GOT3 (cell line): ENCODE measurements around the gene TOR4A.

Experiments used
- DNase-seq: peaks from one replicate; lab custom pipeline; 2025; ENCODE audit warnings: mixed read lengths; lab: John Stamatoyannopoulos, UW

The TOR4A gene

DNA sequence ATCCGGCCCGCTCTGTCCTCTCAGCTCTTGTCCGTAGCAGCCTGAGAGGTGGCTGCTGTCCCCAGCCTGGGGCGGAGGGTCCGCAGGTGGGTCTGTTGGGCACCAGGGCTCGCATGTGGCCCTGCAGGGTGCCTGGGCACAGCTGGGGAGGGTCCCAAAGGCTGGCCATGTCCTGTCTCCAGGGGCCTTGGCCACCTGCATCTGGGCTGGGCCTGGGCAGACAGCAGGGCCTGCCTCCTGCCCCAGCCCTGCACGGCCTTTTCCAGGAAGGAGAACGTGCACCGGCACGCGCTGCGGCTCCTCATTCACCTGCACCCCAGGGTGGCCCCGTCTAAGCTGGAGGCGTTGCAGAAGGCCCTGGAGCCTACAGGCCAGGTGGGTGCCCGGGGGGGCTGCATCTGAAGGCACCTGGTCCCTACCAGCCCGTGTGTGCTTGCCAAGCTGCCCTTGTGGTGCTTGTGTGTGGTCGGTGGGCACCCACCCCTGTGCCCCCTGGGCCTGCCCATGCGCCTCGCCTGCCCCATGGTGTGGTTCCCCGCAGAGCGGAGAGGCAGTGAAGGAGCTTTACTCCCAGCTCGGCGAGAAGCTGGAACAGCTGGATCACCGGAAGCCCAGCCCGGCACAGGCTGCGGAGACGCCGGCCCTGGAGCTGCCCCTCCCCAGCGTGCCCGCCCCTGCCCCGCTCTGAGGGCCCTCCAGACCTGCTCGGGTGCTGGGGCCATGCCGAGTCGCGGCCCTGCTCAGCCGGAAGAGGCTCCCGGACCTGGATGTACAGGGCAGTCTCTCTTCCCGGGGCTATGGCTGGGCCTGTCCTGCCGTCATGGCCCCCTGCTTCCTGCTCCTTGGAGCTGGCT, 5.1 kb upstream of the TOR4A start:
- no peak for DNase-seq

DNA sequence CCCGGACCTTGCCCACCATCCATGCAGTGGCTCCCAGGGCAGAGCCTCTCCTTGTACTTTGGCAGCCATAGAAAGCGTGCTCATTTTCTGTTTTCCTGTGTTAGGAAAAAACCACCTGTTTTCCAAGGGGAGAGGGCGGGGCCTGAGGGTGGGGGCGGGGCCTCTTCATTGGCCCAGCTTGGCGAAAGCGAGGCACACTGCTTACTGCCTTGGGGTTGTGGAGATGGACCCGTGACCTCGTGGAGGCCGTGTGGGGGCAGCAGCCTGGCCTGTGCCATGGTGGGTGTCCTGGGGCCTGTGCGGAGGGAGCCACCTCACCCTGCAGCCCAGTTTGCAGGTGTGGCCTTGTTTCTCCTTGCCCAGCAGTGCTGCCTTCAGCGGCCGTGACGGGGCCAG, 4.4 kb upstream of the TOR4A start:
- DNase-seq = no peak

DNA sequence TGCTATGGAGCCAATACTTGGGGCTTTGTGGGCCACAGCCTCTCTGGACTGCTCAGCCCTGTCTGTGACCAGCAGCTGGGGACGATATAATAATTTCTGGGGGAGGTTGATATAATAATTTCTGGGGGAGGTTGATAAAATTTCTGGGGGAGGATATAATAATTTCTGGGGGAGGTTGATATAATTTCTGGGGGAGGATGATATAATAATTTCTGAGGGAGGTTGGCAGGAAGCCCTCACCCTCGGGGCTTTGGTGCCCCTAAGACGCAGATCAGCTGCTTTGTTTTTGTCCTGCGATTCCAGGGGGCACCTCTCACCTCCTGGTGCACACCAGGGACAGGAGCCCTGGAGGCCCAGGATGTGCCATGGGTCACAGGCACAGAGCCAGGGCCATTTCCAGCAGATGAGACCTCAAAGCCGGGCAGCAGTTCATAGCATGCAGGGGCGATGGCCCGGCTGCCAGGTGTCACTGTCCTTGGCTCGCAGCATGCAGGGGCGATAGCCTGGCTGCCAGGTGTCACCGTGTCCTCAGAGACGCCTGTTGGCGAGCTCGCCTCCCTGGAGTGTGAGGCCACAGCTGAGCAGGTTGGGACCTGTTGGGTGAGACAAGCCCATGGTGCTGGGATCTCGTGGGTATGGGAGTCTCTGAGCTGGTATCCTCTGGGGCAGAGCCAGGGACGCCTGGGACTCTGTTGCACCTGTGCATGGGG, 3.8 kb upstream of the TOR4A start:
- no peak for DNase-seq

DNA sequence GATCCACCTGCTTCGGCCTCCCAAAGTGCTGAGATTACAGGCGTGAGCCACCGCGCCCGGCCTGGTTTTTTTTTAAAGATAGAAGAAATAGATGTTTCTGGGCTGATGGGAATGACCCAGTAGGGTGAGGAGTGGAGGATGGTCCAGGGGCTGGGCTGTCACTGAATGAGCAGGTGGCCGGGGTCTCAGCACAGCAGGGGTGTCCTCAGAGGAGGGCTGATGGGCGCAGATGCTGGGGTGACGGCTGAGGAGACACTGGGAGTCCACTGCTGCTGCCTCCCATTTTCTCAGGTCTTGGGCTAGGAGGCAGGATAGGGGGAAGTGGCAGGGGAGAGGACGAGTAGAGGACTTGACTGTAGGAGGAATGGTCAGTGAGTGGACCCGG, 2.3 kb upstream of the TOR4A start:
- DNase-seq = no peak

DNA sequence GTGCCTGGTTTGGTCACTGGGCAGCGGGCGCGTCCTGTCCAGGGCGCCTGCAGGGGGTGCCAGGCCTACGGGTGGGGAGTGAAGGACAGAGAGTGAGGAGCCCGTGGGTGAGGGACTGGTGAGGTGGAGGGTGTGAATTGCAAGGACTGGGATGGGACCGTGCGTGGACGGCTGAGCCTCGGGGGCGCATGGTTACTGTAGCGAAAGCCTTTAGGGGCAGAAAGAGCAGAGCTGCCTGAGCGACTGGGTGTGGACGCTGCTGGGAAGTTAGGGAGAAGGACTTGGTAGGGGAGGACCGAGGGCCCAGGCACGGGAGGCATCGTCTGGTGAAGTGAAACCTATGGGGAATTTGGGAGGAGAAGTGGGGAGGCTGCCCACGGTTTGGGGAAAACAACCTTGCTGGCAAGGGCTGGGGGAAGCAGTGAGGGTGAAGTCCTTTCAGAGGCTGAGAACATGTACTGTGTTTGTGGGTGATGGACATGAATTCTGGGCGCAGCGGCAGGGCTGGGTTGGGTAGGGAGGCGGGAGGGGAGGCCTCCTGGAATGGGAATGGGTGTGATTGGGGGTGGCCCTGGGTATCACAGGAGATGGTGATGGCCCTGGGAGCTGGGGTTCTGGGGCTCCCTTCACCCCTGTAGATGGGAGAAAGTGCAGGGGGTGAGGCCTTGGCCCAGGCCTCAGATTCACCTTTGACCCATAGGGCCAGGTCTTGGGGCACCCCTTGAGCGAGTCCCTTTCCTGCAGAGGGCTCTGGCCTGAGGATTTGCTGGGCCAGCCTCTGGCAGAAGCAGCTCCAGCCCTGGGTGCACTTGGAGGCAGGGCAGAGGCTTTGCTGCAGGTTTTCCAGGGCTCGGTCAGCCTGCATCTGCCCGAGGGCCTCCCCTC, 1.7 kb upstream of the TOR4A start:
- DNase-seq = no peak

DNA sequence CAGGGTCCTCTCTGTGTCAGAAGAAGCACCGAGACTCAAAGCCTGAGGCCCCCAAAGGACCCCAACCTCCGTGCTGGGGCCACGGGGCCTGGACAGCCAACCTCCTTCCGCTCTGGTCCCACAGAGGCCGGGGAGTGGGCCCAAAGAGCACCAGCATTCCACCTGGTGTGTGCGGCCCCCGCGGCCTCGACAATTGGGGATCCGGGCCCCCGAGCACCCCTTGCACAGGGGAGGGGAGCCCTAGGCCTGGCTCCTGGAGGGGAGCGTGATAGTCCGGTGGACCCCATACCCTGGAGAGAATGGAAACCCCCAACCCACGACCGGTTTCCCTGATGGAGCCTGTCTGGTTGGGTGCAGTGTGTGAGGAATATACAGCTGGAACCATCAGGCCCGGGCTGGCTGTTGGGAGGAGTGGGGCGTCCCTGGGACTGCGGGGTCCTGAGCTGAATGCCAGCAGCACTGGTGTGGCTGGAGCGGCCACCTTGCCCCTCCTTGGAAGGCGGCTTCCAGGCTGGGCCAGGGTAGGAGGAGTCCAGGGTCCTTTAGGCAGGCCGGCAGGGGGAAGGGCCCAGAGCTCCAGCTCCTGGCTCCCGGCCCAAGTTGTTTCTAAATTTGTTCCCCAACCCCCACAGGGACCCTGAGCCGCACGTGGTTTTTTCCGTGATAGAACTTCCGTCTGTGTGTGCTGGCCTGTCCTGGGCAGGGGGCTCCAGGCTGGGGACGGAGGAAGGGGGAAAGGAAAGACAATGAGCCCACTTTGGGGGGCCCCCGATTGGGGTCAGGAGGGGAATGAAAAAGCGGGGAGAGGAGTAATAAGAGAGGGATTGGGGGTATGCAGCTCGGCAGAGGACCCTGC, 825 bp upstream of the TOR4A start:
- no peak for DNase-seq

DNA sequence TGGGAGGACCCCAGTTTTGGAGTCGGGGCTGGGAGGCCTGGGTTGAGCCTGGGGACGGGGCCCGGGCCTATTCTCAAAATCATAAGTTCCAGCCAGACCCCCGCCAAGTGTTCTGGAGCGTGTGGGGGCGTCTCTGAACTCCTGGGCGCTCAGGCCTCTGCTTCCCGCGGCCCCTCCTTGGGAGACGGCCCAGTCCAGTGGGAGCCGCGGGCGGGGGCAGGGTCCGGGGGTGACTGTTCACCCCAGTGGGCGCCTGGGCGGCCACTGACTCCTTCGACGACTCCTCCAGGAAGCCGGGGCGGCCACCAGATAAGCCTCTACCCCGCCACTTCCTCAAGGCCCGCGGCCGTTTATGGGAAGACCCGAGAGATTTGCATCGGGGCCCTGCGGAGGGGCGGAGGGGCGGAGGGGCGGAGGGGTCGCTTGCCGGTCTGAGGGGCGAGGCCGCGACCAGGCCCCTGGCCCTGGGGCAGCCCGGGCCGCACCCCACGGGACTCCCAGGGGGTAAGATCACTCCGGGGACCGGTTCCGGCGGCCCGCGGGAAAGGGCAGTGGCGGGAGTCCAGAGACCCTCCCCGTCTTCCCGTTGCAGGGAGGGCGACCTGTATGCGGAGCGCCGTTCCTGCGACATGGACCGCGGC, 655 bp downstream of the TOR4A start:
- no peak for DNase-seq

DNA sequence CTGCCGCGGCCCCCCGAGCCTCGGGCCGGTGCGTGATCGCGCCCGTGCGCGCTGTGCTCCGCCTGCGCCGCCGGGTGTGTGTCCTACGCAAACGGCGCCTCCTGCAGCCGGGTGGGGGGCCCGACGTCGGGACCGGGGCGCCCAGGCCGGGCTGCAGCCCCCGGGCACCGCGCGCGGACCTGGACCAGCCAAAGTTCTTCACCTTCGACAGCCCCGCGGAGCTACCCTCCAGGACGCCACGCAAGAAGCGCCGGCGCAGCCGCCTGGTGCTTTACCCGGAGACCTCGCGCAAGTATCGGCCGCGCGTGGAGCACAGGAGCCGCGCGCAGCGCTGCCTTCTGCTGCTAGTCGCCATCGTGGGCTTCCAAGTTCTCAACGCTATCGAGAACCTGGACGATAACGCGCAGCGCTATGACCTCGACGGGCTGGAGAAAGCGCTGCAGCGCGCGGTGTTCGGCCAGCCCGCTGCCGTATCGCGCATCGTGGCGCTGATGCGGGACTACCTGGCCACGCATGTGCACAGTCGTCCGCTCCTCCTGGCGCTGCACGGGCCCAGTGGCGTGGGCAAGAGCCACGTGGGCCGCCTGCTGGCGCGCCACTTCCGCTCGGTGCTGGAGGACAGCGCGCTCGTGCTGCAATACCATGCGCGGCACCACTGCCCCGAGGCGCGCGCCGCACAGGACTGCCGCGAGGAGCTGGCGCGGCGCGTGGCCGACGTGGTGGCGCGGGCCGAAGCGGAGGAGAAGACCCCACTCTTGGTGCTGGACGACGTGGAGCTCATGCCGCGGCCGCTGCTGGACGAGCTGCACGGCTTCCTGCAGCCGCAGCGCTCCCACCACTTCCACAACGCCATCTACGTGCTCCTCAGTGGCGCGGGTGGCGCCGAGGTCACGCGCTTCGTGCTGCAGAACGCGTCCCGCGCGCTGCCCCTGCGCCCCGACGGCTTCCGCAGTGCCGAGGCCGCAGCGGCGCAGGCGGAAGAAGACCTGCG, 1.5 kb downstream of the TOR4A start:
- DNase-seq = no peak

DNA sequence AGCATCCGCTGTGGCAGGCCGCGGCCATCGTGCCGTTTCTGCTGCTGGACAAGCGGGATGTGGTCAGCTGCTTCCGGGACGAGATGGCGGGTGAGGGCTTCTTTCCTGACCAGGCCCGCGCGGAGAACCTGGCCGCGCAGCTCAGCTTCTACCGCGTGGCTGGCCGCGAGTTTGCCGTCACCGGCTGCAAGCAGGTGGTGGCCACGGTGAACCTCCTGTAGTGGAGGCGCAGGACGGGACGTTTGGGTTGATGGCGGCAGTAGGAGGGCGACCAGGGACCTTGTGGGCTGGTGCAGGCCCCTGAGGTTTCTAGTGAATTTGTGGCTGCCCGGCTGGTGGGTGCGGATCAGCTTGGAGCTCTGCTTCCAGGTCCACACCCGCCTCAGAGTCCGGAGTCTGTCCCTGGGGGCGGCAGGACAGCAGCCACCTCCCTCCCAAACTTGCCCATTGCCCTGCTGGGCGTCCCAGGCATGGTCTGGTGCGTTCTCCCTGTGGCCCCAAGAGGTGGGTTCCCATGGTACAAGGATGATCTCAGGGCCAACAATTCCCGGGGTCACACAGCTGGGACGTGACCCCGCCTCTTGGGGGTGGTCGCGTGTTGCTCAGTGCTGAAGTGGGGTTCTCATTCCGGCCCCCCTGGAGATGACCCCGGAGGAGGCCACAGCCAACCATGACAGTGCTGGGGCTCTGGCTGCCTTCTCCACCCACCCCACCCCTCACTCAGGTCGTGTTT, 2.4 kb downstream of the TOR4A start:
- DNase-seq = no peak

DNA sequence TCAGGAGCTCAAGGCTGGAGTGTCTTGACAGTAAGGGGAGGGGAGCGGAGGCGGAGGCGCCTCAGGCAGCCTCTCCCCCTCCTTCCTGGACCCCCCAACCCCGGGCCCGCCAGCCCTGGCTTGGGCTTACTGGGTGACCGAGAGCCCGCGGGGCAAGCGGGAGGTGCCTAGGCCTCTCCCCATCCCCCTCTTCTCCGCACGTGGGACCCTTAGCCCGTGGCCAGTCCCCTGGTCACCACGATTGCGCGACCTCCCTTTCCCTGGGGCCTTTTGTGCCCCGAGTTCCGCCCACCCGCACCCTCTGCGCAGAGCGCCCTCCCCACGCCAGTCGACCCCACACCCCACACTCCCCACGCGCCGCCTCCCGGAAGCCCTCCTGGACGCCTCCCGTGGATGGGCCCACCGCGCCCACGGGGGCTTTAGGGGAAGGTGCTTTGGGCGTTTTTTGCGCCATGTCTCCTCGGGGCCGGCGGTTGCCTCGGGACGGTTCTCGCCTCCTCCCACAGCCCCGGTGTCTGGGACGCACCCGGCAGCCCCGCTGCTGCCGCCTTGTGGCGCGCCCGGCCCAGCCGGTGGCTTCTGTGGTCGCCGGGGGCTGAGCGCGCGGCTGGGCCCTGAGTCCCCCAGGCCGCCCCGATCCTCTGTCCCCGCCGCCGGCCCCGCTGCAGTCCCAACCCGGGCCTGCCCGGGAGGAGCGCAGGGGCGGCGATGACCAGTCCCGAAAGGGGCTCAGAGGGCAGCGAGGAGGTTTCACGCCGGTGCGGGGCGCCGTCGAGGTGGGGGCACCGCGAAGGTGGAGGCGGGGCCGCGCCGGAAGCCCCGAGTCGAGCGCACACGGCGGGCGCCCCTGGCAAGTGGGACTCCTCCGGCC, 3.2 kb downstream of the TOR4A start:
- DNase-seq = no peak

DNA sequence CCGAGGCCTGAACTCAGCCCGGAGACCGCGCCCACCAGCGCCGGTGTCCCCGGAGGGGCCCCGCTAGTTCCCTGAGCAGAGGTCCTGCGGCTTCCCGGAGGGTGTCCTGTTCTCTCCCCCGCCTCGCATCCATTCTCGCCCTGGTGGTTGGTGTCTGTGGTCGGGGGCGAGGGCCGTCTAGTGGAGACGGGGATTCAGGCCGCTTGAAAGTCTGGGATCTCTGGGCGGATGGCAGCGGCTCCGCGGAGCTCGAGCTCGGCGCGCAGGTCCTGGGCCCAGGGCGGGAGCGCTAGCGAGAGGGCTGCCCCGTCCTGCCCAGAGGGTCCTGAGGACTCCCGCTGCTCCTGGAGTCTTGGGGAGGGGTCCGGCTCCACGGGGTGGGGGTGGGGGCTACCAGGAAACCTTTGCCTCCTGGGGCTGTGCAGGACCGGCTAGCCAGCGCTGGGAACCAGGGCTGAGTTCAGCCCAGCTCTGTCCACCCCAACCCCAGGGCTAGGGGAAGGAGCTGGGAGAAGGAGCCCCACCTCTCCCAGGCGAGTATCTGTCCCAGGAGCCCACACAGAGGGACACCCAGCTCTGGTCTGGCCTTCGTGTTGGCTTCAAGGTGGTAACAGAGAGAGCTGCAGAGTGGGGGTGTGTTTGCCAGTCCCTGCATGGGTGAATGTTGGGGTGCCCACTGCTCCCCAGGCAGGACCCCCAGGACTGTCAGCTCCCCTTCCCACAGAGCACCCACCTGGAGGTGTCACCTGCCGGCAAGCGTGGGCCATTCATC, 4.0 kb downstream of the TOR4A start:
- no peak for DNase-seq

DNA sequence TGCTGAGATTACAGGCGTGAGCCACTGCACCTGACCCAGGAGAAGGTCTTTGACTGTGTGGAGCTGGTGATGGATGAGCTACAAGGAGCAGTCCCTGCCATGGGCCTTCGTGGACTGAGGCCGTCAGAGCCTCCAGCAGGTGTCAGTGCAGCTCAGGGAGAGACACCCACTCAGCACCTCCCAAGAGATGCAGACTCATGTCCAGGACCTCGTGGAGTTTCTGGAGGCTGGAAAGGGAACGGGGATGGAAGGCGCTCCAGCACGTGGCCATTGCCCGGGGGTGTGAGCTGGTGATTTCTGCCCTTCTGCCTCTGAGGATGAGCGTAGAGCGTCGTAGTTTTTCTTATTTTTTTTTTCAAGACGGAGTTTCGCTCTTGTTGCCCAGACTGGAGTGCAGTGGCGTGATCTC, 9.5 kb downstream of the TOR4A start:
- DNase-seq = no peak

DNA sequence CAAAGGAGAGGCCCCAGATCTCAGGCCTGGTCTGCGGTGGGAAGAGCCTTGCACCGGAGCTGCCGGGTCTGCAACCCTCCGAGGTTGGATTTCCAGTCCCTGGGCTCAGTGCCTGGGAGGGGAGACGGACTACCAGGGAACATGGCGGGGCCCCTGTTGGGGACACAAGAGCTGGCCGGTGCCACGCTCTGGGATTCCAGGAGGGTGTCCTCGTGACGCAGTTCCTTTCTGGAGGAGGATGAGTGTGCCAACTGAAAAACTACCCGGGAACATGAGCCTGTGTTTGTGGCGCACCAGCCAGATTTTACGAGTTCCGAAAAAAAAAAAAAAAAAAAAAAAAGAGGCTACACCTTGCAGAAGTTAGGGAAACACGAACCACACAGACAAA, 15.6 kb downstream of the TOR4A start:
- DNase-seq = no peak

DNA sequence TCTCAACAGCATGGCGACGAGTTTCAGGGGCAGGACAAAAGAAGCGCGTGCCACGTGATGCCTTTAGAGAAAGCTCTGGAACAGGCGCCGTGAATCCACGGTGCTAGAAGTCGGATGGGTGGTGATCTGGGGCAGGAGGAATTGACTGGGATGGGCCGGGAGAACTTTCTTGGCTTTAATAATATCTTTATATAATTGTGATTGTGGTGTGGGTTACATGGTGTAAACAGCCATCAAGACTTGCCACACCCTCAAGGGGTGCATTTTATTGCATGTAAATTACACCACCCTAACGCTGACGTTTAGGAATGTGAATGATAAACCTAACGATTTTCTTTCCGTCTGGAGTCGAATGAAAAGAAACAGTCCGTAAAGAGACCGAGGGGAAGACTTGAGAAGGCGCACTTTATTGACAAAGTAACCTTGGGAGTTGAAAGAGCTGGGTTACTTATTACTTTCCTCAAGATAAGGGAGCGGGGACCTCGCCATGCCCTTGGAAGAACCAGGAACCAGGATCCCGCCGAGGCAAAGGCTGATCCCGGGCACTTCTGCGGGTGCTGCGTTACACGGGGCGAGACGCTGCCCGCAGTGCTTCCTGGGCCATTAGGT, 16.1 kb downstream of the TOR4A start:
- no peak for DNase-seq

DNA sequence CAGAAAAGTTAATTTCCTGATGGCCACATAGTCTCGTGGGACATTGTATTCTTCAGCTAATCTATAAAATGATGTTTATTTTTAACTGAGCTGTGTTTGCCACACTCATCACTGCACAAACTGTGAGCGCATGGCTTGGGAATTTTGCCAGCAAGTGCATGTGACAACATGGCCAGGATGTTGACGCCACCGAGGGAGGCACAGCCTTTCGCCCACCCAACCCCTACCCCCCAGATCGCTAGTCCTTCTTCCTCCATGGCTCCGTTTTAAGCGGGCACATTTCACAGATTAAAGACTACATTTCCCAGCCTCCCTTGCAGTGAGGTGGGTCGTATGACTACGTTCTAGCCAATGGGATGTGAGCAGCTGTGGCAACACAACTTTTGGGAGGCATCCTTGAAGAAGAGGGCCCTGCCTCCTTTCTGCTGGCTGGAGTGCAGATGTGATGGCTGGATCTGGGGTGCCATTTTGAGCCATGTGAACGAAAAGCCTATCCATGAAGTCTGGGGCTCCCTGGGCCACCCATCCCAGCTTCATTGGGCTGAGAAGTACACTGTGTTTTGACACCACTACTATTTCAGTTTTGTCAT, 16.7 kb downstream of the TOR4A start:
- no peak for DNase-seq

DNA sequence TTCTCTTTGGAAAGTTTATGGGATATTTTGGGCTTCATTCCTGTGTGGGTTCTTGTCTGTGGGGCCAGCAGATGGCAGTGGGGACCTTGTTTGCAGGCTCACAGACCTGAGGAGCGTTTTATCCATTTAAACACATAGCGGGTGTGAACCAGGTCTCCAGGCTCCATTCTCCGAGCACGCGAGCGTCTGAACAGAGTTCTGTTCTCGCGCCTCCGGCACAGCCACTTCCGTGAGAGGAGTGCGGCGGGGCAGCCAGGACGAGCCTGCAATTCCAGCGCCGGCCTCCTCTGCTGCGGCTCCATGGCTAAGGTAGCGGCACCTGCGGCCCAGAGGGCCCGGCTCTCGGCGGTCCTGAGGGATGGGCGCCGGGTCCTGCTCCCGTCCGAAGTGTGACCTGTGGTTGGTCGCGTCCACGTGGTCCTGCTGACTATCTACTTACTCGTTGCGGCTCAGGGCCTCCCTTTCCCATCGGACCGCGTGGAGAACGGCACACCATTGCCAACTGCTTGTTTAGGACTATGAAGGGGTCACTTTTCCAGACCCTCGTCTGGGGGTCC, 17.2 kb downstream of the TOR4A start:
- no peak for DNase-seq
